Renal cortex interstitium (tissue), 11 donors: ENCODE measurements around the gene SLC17A7. TPM values are rescaled to one million over a fixed set of nuclear protein-coding genes. Genes with fewer than 3 reads are reported as not detected.
"Not testable (repeated sequence)": the region's sequence is repeated elsewhere in the genome, so short reads cannot be mapped to it uniquely, and the experiment has no call there.

Source experiments
- DNase-seq, 11 donors: peaks; one replicate each; pipeline ENCODE4 v3.0.0-alpha.2; 2013; ENCODE audit warnings: low read depth in 9 of 11, low spot score in 4 of 11; ENCODE audit errors: extremely low read depth in 1 of 11
- polyA plus RNA-seq, 3 donors: library from polyadenylated mRNA; unstranded; fragments of 120-200 nt; gene quantifications; one replicate each; pipeline ENCODE4 v1.2.1, GENCODE V29; 2013; ENCODE audit not compliant: insufficient read length in 3 of 3

Gene SLC17A7
- polyA plus RNA-seq, 3 donors, result 0.19 to 0.47 (median 0.33) TPM

DNA sequence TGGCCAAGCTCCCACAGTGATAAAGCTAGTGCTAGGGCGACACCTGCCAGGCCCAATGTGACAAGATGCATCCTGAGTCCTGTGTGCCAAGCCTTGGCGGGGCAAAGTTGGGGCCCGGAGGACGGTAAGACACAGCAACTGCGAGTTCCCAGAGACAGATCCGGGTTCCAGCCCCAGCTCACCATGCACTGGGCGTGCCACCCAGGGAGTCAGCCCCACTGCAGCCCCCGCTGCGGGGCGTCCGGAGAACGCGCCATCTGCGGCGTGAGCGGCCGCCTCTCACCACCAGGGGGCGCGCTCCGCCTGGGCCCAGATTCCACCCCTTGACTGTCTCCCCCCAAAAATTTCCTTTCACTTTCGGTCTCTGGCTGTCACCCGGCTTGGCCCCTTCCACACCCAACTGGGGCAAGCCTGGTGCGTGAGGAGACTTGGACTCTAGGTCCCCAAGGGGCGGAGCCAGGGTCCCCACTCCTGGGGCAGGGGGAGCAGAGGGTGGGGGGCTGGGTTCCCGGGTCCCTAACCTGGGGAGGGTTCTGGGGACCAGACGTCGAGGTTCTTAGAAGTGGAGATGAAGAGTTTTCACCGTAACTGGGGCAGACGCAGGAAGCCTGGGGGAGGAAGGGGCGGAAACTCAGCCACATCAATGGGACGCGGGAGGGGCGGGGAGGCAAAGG lies 32.7 kb upstream of the SLC17A7 start, which contains the start of gene FLT3LG:
Gene FLT3LG, plus strand, starts transcription at position 348 of the 674 bp plus-strand sequence. CDS start 425 bp downstream, outside the sequence.
- peak in 2 of 11 donors; percentile 52 to 64 for DNase-seq

DNA sequence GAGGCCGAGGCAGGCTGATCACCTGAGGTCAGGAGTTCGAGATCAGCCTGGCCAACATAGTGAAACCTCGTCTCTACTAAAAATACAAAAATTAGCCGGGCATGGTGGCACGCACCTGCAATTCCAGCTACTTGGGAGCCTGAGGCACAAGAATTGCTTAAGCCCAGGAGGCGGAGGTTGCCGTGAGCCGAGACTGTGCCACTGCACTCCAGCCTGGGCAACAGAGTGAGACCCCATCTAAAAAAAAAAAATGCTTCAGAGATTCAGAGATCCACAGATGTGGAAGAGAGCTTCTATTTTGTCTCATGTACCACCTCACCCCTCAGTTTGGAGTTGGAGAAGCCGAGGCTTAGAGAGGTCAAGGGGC lies 32.2 kb upstream of the SLC17A7 start:
- DNase-seq, result not testable (repeated sequence)

DNA sequence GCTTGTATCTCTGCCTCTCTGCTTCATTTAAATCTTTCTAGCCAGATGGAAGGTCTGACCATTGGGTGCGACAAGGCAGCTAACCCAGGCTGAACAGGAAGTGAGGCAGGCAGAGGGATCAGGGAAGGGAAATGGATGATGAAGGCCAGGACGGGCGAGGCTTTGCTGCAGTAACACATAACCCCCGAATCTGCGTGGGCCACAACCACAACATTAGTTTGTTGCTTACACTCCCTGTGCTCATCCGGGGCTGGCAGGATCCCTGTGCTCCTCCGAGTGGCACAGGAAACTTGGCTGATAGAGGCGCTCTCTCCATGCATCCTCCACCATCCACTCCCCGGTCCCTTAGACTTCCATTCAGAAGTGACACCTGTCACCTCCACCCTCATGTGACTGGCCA lies 31.6 kb upstream of the SLC17A7 start:
- no peak for DNase-seq

DNA sequence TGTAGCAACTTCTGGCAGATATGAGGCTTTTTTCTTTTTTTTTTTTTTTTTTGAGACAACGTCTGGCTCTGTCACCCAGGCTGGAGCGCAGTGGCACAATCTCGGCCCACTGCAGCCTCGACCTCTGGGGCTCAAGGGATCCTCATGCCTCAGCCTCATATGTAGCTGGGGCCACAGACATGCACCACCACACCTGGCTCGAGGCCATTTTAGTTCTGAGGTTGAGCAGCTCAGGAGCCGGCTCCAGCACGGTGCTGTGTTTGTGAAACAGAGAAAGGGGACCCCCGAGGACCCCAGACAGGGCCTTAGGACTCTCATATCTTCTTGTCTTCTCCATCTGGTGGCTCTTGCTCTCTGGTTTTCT lies 29.3 kb upstream of the SLC17A7 start:
- no peak for DNase-seq

DNA sequence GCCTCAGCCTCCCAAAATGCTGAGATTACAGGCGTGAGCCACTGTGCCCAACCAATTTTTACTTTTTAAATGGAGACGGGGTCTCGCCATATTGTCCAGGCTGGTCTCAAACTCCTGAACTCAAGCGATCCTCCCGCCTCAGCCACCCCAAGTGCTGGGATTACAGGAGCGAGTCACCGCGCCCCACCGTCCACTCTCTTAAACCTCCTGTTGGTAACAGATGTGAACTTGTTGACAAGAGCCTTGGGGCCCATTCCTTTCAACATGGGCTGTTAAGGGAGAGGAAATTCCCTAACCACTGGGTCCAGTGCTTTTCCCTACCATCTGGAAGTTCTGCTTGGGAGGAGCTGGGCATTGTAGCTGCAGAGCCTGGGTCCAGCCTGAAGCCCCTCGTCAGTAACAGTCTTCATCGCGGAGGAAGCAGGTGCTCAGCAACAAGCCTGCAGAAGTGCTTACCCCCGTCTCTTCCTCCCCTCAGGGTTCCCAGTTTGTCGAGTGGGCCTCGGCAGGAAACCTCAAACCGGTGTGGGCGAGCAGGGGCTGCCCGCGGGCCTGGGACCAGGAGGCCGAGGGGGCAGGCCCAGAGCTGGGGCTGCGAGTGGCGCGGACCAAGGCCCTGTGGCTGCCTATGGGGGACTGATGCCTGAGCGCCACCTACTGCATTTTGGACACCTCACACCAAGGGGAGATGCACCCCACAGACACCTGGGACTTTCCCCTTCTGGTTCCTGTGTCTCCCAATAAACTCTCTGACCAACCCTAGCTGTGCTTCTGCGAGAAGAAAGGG lies 28.7 kb upstream of the SLC17A7 start:
- DNase-seq, result no peak

DNA sequence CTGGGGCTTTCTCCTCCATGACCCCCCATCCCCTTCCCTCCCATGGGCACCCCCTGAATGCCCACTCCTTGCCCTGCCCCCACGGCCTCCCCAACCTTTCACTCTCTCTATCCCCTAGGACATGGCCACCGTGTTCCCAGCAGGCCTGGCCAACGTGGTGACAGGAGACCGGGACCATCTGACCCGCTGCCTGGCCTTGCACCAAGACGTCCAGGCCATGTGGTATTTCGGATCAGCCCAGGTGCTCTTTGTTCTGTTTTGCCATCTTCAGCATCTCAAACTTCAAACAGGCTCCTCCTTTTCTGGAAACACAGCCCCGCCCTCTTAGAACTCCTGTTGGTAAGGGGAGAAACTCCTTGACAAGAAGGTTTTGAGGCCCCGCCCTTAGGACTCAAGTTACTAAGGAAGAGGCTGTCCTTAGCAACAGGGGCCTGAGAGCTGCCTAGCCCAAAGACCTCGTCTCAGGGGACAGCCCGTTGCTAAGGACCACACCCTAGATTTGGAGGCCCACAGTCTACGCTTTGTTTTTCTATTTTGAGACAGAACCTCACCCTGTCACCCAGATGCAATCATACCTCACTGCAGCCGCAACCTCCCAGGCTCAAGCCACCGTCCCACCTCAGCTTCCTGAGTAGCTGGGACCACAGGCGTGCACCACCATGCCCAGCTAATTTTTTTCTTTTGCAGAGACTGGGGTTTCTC lies 27.6 kb upstream of the SLC17A7 start:
- DNase-seq, result peak in 2 of 11 donors; percentile 29 to 36

DNA sequence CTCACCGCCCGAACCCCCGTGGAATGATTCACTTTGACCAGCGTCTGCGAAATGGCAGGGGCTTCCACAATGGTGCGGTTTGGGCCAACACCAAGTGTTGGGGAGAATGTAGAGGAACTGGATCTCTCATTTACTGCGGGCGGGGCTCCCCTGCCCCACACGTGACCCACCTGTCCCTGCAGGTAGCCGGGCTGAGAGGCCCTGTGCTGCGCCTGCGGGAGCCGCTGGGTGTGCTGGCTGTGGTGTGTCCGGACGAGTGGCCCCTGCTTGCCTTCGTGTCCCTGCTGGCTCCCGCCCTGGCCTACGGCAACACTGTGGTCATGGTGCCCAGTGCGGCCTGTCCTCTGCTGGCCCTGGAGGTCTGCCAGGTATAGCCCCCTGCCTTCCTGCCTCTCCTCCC lies 26.9 kb upstream of the SLC17A7 start:
- DNase-seq, result no peak

DNA sequence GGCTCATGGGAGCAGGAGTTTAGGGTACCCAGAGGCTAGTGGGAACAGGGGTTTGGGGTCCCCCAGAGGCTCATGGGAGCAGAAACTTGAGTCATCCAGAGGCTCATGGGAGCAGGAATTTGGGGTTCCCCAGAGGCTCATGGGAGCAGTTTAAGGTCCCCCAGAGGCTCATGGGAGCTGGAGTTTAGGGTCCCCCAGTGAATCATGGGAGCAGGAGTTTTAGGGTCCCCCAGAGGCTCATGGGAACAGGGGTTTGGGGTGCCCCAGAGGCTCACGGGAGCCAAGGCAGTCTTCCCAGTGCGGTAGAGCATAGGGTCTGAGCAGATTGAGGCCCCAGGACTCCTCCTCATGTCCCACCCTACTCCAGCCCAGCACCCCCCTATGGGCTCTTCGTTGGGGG lies 24.0 kb upstream of the SLC17A7 start:
- no peak for DNase-seq

DNA sequence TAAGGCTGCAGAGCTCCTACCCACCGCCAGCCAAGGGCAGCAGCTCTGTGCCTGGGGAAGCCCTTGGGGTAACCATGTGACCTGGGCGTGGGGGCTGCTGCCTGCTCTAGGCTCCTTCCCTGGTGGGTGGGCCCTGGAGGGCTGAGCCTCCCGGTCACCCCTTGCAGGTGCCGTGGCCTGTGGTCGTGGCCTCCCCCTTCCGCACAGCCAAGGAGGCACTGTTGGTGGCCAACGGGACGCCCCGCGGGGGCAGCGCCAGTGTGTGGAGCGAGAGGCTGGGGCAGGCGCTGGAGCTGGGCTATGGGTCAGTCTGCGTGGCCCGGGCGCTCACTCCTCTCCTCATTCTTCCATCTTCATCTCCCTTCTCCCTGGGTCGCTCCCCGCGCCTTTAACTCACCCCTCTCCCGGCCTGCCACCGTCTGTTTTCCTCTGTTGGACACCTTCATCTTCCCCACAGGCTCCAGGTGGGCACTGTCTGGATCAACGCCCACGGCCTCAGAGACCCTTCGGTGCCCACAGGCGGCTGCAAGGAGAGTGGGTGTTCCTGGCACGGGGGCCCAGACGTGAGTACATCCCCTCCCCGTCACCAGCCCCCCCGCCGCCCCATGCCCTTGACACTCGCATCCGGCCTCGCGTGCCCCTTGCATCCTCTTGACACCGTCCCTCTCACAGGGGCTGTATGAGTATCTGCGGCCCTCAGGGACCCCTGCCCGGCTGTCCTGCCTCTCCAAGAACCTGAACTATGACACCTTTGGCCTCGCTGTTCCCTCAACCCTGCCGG lies 22.8 kb upstream of the SLC17A7 start:
- no peak for DNase-seq

DNA sequence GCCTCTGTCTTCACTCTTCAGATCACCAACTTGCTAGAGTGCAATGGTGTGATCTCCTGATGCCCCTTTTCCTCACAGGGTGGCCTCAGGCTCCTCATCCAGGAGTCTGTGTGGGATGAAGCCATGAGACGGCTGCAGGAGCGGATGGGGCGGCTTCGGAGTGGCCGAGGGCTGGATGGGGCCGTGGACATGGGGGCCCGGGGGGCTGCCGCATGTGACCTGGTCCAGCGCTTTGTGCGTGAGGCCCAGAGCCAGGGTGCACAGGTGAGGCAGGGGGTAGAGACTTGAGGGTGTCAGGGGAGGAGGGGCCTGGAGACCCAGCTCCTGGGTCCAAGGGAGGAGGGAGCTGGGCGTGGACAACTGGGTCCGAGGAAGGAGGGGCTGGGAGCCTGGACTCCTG lies 21.2 kb upstream of the SLC17A7 start:
- no peak for DNase-seq

DNA sequence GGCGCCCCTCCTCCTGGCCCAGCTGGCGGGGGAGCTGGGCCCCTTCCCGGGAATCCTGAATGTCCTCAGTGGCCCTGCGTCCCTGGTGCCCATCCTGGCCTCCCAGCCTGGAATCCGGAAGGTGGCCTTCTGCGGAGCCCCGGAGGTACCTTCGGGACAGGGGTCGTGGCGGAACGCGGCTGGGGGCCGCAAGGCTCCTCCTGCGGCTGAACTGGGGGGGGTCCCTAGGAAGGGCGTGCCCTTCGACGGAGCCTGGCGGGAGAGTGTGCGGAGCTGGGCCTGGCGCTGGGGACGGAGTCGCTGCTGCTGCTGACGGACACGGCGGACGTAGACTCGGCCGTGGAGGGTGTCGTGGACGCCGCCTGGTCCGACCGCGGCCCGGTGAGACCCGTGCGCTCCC lies 20.3 kb upstream of the SLC17A7 start:
- no peak for DNase-seq

DNA sequence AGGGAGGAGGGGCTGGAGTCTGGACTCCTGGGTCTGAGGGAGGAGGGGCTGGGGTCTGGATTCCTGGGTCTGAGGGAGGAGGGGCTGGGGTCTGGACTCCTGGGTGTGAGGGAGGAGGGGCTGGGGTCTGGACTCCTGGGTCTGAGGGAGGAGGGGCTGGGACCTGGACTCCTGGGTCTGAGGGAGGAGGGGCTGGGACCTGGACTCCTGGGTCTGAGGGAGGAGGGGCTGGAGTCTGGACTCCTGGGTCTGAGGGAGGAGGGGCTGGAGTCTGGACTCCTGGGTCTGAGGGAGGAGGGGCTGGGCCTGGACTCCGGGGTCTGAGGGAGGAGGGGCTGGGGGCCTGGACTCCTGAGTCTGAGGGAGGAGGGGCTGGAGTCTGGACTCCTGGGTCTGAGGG lies 19.8 kb upstream of the SLC17A7 start:
- not testable (repeated sequence) for DNase-seq

DNA sequence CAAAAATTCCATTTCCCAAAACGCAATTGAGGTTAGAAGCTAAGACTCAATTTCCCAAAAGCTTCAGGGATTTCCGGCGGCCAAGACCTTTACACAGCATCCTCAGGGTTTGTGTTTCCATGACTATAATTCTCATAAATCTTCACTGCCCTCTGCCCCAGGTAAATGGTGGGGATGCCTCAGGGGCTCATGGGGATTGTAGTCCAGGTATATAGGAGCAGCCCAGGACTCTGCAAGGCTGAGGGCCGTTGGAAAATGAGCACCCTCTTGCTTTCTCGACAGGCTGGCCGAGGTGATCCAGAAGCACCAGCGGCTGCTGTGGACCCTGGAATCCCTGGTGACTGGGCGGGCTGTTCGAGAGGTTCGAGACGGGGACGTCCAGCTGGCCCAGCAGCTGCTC lies 18.1 kb upstream of the SLC17A7 start:
- no peak for DNase-seq

DNA sequence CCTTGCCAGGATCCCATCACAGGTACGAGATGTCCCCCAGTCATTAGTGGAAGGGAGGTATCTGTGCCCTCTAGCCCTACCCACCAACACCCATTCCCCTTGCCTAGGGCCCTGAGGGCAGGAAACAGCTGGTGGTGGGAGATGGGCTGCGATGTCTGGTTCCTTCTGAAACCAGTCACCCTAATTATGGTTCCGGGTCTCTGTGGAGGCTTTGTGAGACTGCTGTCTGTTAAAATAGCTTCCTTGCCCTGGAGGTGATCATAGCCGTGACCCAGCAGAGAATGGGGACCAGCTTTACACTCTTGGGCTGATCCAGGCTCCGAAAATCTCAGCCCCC lies 17.2 kb upstream of the SLC17A7 start:
- DNase-seq, result no peak

DNA sequence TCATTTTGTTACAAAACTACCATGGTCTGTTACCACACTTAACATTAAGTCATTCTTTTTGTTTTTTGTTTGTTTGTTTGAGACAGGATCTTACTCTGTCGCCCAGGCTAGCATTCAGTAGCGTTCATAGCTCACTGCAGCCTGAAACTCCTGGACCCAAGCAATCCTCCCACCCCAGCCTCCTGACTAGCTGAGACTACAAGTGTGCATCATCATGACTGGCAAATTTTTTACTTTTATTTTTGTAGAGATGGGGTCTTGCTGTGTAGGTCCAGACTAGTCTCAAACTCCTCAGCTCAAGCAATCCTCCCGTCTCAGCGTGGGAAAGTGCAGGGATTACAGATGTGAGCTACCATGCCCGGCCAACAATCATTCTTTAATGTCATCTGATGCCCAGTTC lies 15.0 kb upstream of the SLC17A7 start:
- DNase-seq, result no peak

DNA sequence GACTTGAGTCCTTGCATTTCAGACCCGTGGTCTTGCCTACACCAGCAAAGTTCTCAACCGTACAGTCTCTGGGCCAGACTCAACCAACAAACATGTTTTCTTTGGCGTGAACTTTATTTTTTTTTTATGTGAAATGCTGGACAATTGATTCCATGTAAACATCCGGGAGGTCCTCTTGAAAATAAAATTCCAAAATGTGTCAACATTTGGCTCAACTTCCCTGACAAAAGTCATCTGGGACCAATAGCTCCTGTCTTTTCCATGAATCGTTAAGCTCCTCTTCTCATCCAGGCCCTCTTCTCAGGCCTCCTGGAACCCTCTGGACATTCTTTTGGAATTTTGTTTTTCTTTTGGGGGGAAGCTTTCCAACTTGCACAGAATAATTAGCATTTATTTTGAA lies 14.4 kb upstream of the SLC17A7 start:
- peak in 6 of 11 donors; percentile 51 to 82 (median 76) for DNase-seq

DNA sequence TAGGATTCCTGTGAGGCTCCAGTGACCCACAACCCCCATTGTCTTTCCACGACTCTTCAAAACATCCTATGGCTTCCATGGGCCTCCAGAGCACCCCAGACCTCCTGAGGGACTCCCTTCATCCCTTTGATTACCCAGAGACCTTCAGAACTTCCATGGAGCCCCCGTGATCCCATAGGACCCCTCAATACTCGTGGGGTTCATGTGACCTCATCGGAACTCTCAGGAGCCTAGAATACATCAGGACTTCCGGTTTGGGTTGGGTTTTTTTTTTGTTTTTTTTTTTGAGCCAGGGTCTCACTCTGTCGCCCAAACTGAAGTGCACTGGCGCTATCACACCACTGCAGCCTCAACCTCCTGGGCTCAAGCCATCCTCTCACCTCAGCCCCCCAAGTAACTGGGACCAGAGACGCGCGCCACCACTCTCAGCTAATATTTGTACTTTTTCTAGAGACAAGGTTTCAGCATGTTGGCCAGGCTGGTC lies 12.5 kb upstream of the SLC17A7 start:
- DNase-seq, result no peak

DNA sequence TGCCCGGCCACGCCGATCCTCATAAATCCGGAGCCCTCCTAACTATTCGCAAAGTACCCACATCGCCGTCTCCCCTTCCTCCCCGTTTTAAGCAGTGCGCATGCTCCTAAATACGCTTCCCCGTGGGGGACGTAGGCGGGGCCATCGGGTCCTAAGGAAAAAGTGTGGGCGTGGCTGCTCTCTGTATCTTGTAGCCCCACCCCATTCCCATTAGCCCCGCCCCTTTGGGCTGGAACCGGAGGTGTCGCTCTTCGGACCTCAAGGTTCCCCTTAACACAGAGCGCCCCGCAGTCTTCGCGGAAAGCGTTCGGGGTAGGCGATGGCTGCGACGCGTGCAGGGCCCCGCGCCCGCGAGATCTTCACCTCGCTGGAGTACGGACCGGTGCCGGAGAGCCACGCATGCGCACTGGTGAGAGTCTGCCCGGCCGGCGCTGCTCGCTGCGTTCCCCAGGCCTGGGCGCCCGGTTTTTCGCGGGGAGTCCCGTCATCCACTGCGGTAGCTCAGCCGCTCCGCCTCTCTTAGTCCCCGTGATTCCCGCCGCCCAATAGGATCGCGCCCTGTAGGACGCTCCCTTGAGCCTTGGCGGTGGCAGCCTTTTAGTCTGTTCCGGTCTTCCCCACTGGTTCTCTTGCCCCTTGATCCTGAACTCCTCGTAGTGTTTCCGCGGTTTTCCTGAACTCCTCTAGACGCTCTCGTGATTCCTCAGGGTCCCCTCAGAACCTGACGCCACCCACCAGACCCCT lies 11.9 kb upstream of the SLC17A7 start, which contains the start of gene ALDH16A1:
Gene ALDH16A1, plus strand, starts transcription at position 213 of the 744 bp plus-strand sequence. Its CDS starts 107 bp downstream, at position 320.
- peak in 10 of 11 donors; percentile 91 to 97 (median 96) for DNase-seq
